SKM-1 treated with dmso at 0.1 percent for 144 hours (cell line): ENCODE data around the gene UMOD.
"Not testable (repeated sequence)": the region's sequence is repeated elsewhere in the genome, so short reads cannot be mapped to it uniquely, and the experiment has no call there.

Experiments
- DNase-seq: peaks from one replicate; lab custom pipeline; 2025; ENCODE audit not compliant: unreplicated experiment; lab: John Stamatoyannopoulos, UW

UMOD gene

DNA sequence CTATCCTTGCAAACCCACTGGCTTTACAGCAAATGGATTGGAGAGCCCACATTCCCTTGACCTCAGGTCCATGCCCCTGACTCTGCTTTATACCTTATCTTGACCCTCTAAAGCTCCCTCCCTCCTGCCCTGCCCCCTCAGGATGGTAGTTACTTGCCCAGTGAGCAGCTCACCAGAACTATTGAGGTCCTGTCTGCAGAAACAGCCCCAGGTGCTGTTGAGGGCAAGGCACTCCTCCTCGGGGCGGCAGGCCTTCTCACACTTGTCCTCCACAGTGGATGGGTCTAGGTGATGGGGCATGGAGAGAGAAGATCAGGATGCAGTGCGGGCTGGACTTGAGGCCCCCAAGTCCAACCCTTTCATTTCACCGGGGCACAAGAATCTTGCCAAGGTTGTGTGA lies 29.8 kb downstream of the UMOD start:
- DNase-seq, result no peak

GRCh38 chr16:20321671-20322070 lies 30.8 kb downstream of the UMOD start:
- DNase-seq, result no peak

- DNase-seq, result not testable (repeated sequence)
Observed at GRCh38 chr16:20321051-20321450, 31.5 kb downstream of the UMOD start.

- DNase-seq, result no peak
Observed at GRCh38 chr16:20320592-20320991, 31.9 kb downstream of the UMOD start.

DNA sequence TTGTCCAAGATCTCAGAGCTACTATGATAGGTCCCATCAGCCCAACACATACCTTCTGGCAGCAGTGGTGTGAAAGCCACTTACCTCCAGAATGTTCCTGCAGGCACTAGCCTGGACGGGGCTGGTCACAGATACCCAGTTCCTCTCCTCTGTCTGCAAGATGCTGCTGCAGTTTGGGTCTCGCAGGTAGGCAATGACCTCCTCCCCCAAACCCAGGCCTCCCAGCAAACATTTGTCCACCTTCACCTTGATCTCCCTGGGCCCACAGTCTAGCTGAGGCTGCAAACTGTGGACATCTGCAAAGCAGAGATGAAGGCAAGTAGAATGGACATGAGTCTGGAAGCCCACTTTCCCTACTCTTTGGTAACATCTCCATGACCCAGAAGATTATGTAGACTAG lies 32.3 kb downstream of the UMOD start:
- no peak for DNase-seq

DNA sequence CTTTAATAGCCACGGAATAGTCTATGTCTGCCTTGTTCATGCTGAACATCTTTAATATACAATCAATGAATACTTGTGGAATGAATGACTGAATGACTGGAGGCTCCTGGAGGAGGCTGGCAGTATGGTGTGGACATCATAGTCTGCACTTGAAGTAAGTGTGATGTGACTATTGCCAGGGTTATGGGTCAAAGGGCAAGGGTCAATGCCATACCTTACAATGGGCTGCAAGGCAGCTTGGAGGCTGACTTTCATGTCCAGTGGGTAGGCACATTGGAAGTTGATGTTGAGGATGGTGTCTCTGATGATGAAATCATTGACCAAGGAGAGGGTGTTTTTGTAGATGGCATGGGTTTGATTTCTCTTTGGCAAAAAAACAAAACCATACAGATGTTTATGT lies 33.1 kb downstream of the UMOD start:
- no peak for DNase-seq

DNA sequence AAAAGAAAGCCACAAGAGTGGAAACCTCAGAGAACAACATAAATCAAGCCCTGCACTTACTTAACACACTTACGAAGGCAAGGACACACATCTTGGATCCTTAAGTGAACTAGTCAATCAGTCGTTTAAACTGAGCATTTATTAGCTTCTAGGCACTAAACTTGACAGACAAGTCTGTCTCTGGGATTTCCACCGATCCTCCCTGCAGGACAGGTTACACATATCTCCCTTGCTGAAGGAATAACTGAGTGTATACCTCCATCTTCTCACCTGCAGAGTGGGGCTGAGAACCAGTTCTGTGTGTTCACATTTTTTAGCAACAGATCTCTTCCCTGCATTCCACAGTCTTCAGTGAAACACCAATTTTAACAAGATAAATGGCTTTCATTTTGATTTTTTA lies 34.1 kb downstream of the UMOD start:
- DNase-seq, result no peak

DNA sequence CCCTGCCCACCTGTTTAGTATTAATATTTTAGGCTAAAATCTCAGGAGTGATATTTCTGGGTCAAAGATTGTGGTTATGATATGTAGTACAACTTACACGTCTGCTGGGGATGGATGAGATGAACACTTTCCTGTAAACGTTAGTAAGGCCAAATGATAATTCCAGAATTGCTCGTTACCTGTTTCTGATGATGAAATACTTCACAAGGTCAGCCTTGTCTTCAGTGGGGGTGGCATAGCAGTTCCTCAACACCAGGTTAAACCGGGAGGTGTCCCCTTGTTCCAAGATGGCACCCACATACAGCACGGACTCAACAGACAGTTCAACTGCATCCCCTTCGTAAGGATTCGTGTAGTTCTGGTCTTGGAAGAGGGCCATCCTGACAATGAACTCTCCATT lies 34.5 kb downstream of the UMOD start:
- DNase-seq, result no peak

DNA sequence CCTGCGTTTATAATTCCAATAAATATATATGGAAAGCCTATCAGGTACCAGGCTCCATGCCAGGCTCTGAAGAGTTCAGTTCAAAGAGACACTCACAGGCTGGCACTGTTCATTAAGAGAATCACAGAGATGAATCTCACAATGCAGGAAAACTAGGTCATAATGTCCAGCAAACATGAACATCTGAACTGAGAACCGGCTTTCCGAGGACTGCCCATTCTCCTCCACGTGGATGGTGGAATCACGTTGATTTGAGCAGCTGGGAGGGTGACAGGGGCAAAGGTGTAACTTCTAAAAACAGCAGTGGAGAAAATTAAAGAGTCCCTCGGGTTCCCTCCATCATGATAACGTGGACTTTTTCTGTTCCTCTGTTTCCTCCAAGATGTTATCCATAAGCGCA lies 35.4 kb downstream of the UMOD start:
- no peak for DNase-seq

- no peak for DNase-seq
Observed at GRCh38 chr16:20316715-20317114, 35.8 kb downstream of the UMOD start.

DNA sequence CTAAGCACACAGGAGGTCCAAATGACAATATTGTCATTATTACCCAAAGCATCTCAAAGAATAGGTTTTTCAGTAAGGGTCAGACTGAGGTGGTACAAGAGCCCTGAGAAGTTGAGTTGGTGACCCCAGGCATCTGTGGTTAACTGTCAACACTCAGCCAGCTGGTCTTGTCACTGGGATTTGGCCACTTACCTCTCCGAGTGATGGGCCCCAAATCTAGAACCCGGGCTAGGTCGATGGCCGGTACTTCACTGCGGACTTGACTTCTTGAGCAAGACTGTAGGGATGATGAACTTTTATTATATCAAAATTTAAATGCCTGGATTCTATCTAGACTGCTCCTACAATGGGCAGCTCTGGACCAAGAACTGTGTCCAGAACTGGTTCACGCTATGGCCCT lies 36.8 kb downstream of the UMOD start:
- no peak for DNase-seq

GRCh38 chr16:20314575-20314974 lies 37.9 kb downstream of the UMOD start:
- no peak for DNase-seq

DNA sequence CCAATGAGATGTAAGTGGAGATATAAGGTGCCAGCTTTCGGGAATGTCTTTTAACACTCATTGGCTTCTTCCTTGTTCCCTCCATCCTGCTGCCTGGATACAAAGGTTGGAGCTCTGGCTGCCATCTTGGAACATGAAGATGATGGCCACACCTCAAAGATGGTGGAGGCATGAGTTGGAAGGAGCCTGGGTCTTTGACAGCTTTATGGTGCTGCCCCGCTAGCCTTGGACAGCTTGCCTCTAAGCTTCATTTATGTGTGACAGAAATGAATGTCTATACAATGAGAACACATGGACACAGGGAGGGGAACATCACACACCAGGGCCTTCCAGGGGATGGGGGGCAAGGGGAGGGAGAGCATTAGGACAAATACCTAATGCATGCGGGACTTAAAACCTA lies 38.8 kb downstream of the UMOD start:
- no peak for DNase-seq

GRCh38 chr16:20312536-20313095 lies 39.9 kb downstream of the UMOD start:
- not testable (repeated sequence) for DNase-seq

- DNase-seq, result no peak
Observed at GRCh38 chr16:20311548-20311947, 41.0 kb downstream of the UMOD start.

DNA sequence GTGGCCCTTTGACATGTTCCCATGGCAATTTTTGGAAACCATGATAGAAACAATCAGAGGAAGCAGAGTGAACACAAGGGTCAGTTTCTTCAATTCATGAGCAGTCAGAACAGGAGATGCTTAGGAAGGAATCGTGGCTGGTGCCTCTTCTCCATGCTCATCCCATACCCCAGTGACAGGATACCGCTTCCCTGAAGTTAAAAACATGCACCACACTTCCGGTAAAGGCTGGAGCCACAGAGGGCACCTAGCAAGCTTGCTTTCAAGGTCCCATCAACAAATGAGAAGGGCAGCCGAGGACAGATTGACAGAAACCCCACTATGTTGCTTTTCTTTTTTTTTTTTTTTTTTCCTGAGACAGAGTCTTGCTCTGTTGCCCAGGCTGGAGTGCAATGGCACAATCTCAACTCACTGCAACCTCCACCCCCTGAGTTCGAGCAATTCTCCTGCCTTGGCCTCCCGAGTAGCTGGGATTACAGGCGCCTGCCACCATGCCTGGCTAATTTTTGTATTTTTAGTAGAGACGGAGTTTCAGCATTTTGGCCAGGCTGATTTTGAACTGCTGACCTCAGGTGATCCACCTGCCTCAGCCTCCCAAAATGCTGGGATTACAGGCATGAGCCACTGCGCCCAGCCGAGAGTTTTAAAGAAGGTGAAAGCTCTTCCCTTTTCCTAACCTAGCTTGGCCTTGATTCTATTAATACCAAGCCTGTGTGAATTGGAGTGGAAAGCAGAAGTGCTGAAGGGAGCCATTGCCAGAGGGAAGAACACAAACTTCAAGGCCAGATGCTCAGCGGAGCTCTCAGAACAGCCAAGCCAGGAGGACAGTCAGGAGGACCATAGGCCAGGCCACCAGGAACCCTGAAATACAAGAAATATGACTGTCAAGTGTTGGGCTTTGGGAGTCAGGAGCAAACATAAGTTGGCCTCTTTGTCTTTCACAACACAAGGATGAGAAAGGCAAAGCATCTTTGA lies 41.8 kb downstream of the UMOD start:
- DNase-seq, result no peak

DNA sequence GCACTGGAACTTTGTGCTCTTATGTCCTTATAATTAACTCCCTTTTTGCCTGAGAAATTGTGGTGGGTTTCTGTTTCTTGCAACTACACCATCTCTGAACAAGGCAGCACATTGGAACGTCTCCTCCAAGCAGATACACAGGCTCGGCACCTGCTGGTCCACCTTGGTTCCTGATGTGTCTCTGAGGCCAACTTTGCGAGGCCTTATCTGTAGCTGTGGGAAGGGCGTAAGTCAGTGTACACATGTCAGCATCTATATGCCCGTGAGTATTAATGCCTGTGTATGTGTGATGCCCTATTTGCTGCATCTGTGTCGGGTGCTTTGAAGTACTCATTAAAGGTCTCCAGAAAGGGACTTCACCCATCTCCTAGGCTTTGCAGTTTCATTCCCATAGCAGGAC lies 42.7 kb downstream of the UMOD start:
- no peak for DNase-seq

GRCh38 chr16:20308801-20309590 lies 43.5 kb downstream of the UMOD start:
- no peak for DNase-seq

DNA sequence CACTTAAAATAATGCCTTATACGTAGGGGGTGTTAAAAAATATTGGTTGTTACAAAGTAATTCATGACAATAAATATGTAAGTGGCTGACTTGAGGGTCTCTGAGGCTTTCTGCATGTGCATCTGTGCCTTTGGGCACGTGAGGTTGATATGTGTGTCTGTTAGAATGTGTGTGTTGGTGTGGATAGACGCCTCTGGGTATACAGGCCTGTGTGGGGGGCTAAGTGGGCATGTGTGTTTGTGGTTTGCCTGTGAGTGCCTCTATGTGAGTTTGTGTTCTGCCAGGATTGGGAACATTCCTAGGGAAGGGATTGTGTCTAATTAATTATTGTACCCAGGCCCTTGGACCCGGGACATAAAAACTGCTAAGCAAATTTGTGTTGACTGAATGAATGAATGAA lies 44.2 kb downstream of the UMOD start:
- DNase-seq, result no peak

- DNase-seq, result no peak
Observed at GRCh38 chr16:20307791-20308190, 44.7 kb downstream of the UMOD start.

- no peak for DNase-seq
Observed at GRCh38 chr16:20307240-20307671, 45.3 kb downstream of the UMOD start.

DNA sequence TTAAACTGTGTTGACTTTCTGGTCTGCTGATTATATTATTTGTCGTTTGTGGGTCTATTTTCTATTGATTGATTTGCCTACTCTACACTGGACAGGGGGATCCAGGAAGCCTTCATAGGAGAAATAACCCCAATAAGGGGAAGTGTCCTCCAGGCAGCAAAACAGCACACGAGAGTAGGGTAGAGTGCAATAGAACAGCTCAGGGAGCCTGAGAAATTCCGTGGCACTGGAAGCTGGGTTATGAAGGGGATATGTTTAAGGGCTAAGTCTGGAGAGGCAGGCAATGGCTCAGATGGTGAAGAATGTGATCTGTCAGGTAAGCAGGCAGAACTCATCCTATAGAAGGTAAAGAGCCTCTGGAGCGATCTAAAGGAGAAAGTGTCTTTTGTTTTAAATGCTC lies 46.1 kb downstream of the UMOD start:
- DNase-seq, result no peak
